HepG2 (cell line): ENCODE results near the gene CLN6. TPM values are rescaled to one million over a fixed set of nuclear protein-coding genes. Genes with fewer than 3 reads are reported as not detected.

Experiments
- ATAC-seq: fragments of 200-7000 bp; cut with Tn5 transposase; 3 replicates; pipeline ENCODE4 v1.9.1; 2020; ENCODE audit warnings: mild to moderate bottlenecking, moderate library complexity
- BruUV-seq: library from RNA; stranded (reverse); fragments of 400-500 nt; replicated peaks from 2 replicates; lab custom pipeline; 2021; lab: Mats Ljungman, UMichigan
- CTCF ChIA-PET: fragments of 300-600 bp; formaldehyde crosslinking; extraction: SDS; loops from one replicate; lab custom pipeline; 2021; ENCODE audit warnings: low total read pairs, inconsistent platforms, low intra/inter-chr PET ratio; lab: Yijun Ruan, JAX
- POLR2A ChIA-PET: fragments of 350-600 bp; sonication (Branson Sonifier 250); formaldehyde crosslinking; loops from one replicate; lab custom pipeline; 2020; ENCODE audit warnings: antibody characterized with exemption, inconsistent platforms; lab: Yijun Ruan, JAX
- DNase-seq: peaks from one replicate; pipeline ENCODE4 v3.0.0-alpha.2; 2015; ENCODE audit warnings: low spot score
- FAIRE-seq: peaks from 3 replicates; lab custom pipeline; 2011; peaks lifted over from hg19 to GRCh38; lab: Jason Lieb, UNC
- H2AFZ ChIP-seq: one replicate; pipeline ENCODE4 v1.6.1; 2011; ENCODE audit warnings: low read length, inconsistent platforms
- H3K27ac ChIP-seq: fragments of 300-600 bp; 3 replicates; pipeline ENCODE4 v1.8.0; 2011; ENCODE audit warnings: mixed run types, mild to moderate bottlenecking, mixed read lengths, low read length, inconsistent platforms; ENCODE audit not compliant: insufficient read depth; ENCODE audit errors: extremely low read length
- H3K27me3 ChIP-seq, 2 experiments: fragments of 200-600 bp in 1 of 2; 2 replicates in 1 of 2; 3 replicates in 1 of 2; pipeline versions ENCODE4 v1.6.0 to v1.8.0; 2011; ENCODE audit warnings: low read length in 2 of 2, mild to moderate bottlenecking in 2 of 2, moderate library complexity in 2 of 2, inconsistent platforms in 1 of 2; ENCODE audit not compliant: insufficient read depth in 2 of 2, control insufficient read depth in 1 of 2
- H3K36me3 ChIP-seq, 2 experiments: fragments of 200-600 bp in 1 of 2; replicated peaks in 1 of 2; 2 replicates in 1 of 2; 3 replicates in 1 of 2; pipeline versions ENCODE4 v1.5.1 to v1.8.0; 2011; ENCODE audit warnings: low read length in 2 of 2, inconsistent platforms in 1 of 2; ENCODE audit not compliant: insufficient read depth in 2 of 2, control insufficient read depth in 1 of 2
- H3K4me1 ChIP-seq: 2 replicates; pipeline ENCODE4 v1.5.1; 2012; ENCODE audit warnings: low read length, inconsistent platforms; ENCODE audit not compliant: insufficient read depth
- H3K4me2 ChIP-seq: 2 replicates; pipeline ENCODE4 v1.6.0; 2011; ENCODE audit warnings: low read depth, low read length, inconsistent platforms
- H3K4me3 ChIP-seq, 3 experiments: fragments of 200-600 bp in 1 of 3; sonication (generic), shearing (Covaris generic) in 1 of 3; replicated peaks in 1 of 3; 2 replicates each; pipeline ENCODE4 v1.5.1; 2011 to 2016; ENCODE audit warnings: low read length in 3 of 3, inconsistent platforms in 2 of 3, low read depth in 2 of 3, mild to moderate bottlenecking in 2 of 3, control low read depth in 1 of 3, mixed read lengths in 1 of 3; ENCODE audit not compliant: insufficient read depth in 1 of 3
- H3K79me2 ChIP-seq: one replicate; pipeline ENCODE4 v1.6.1; 2011; ENCODE audit warnings: low read length, inconsistent platforms; ENCODE audit not compliant: insufficient read depth
- H3K9ac ChIP-seq: 2 replicates; pipeline ENCODE4 v1.6.0; 2011; ENCODE audit warnings: mild to moderate bottlenecking, low read depth, low read length, inconsistent platforms; ENCODE audit not compliant: insufficient read depth
- H3K9me3 ChIP-seq: 2 replicates; pipeline ENCODE4 v1.5.1; 2012; ENCODE audit warnings: mild to moderate bottlenecking, low read length
- H4K20me1 ChIP-seq: 2 replicates; pipeline ENCODE4 v1.6.0; 2011; ENCODE audit warnings: inconsistent platforms, mild to moderate bottlenecking, low read length, moderate library complexity; ENCODE audit not compliant: insufficient read depth
- REXO4 ChIP-seq: sonication (generic); formaldehyde crosslinking; IDR thresholded peaks from 2 replicates; pipeline ENCODE4 v1.8.0; 2022; ENCODE audit warnings: missing genetic modification reagents, mild to moderate bottlenecking, borderline replicate concordance
- ZMYM3 ChIP-seq: sonication (generic); formaldehyde crosslinking; IDR thresholded peaks from 2 replicates; pipeline ENCODE4 v1.5.1; 2020; ENCODE audit warnings: mild to moderate bottlenecking, missing genetic modification reagents
- WGBS: methylation state at CpG from one replicate; pipeline ENCODE4 v1.1.6; 2017; ENCODE audit warnings: low lambda C conversion rate; 5-methylcytosine and 5-hydroxymethylcytosine counted together
- in situ Hi-C: cut with HindIII; loops from 2 replicates; pipeline ENCODE4 v1.10.0; 2017; ENCODE audit warnings: low pct_unique_long_range_greater_than_20kb; ENCODE audit not compliant: extremely low pct_ligation_motif_present
- intact Hi-C: fragments of 100-400 bp; cut with micrococcal nuclease; formaldehyde crosslinking; loops from one replicate; pipeline ENCODE4 v1.10.0; 2022; ENCODE audit not compliant: unreplicated experiment
- polyA plus RNA-seq, 8 experiments: library from polyadenylated mRNA; depleted of rRNA in 3 of 8; stranded (reverse) in 7 of 8; unstranded in 1 of 8; fragments of >200 nt; fragmentation: Illumina TruSeq in 4 of 8; extraction: Trizol in 4 of 8; gene quantifications; 2 replicates each; pipeline versions ENCODE4 v1.2.1 to v1.2.3, GENCODE V29; 2011 to 2016; ENCODE audit warnings: low read depth in 4 of 8, missing spikeins in 1 of 8, mixed read lengths in 1 of 8; ENCODE audit not compliant: insufficient read depth in 1 of 8
- total RNA-seq, 5 experiments: library from RNA; depleted of rRNA; stranded (reverse); fragments of >200 nt; fragmentation: Illumina TruSeq; extraction: Trizol; gene quantifications; 2 replicates each; pipeline ENCODE4 v1.2.3, GENCODE V29; 2016; ENCODE audit warnings: low read depth in 1 of 5
- TF ChIP-seq, protein P1 (sequence below): sonication (generic); formaldehyde crosslinking; IDR thresholded peaks from 2 replicates; pipeline ENCODE4 v1.4.0; 2020; ENCODE audit warnings: missing genetic modification reagents

CLN6 gene
- total and polyA plus RNA-seq, 2 of the 13 experiments (the other 11 are each of a cell fraction or from before 2014, with no cell fraction given), result 24.9 to 27.1 TPM

DNA sequence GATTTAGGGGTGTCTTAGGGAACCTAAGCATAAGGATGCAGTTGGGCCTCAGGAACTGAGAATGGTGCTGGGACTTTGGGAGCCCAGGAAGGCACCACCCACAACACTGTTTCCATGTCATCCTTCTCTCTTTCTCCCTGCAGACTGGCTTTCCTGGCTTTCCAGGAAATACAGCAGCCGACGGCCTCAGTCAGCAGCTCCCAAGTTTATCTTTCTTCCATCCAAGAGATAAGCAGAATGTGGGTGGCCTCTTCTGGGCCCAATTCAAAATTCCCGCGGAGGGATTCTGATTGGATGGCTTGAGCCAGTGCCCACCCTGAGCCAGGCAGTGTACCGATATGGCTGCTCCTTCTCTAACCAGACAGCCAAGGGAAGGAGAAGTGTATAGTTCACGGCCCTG is 4.5 kb upstream of the CLN6 start (continued):
- TF ChIP-seq, protein P1, sequence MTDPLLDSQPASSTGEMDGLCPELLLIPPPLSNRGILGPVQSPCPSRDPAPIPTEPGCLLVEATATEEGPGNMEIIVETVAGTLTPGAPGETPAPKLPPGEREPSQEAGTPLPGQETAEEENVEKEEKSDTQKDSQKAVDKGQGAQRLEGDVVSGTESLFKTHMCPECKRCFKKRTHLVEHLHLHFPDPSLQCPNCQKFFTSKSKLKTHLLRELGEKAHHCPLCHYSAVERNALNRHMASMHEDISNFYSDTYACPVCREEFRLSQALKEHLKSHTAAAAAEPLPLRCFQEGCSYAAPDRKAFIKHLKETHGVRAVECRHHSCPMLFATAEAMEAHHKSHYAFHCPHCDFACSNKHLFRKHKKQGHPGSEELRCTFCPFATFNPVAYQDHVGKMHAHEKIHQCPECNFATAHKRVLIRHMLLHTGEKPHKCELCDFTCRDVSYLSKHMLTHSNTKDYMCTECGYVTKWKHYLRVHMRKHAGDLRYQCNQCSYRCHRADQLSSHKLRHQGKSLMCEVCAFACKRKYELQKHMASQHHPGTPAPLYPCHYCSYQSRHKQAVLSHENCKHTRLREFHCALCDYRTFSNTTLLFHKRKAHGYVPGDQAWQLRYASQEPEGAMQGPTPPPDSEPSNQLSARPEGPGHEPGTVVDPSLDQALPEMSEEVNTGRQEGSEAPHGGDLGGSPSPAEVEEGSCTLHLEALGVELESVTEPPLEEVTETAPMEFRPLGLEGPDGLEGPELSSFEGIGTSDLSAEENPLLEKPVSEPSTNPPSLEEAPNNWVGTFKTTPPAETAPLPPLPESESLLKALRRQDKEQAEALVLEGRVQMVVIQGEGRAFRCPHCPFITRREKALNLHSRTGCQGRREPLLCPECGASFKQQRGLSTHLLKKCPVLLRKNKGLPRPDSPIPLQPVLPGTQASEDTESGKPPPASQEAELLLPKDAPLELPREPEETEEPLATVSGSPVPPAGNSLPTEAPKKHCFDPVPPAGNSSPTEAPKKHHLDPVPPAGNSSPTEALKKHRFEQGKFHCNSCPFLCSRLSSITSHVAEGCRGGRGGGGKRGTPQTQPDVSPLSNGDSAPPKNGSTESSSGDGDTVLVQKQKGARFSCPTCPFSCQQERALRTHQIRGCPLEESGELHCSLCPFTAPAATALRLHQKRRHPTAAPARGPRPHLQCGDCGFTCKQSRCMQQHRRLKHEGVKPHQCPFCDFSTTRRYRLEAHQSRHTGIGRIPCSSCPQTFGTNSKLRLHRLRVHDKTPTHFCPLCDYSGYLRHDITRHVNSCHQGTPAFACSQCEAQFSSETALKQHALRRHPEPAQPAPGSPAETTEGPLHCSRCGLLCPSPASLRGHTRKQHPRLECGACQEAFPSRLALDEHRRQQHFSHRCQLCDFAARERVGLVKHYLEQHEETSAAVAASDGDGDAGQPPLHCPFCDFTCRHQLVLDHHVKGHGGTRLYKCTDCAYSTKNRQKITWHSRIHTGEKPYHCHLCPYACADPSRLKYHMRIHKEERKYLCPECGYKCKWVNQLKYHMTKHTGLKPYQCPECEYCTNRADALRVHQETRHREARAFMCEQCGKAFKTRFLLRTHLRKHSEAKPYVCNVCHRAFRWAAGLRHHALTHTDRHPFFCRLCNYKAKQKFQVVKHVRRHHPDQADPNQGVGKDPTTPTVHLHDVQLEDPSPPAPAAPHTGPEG, result no peak

DNA sequence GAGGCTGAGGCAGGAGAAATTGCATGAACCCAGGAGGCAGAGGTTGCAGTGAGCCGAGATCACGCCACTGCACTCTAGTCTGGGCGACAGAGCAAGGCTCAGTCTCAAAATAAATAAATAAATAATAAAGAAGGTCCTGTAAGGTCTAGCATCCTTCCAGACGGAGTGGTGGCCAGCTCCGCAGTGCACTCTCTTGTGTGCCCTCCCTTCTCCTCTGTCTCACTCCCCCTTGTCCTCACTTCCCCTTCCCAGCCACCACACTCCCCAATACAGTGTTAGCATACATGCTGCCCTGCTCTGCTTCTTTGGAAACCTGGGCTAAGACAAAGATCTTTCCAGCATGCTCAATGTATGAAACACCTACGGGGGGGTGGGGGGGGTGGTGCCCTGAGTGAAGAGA is 3.4 kb upstream of the CLN6 start:
- intact Hi-C loops, result loop anchor here (5.0 kb wide), 1 partner anchor 44 kb away; the partner anchor contains the start of gene FEM1B
- POLR2A ChIA-PET, result interaction anchor here (0.8 to 1.5 kb wide), 2 partner anchors 38 to 45 kb away, joined by 3 read pairs; partner anchors contain the start of gene FEM1B
- TF ChIP-seq REXO4 (CRISPR knock-in tag) (no peak), ZMYM3 (CRISPR knock-in tag) (peak; percentile 2; the same call in 1 of the 2 replicates)
- TF ChIP-seq, all 625 proteins: peak for 1
- Histone ChIP-seq H3K36me3 (no peaks in the 10 kb centered on the region; a peak in 1 of 5 replicates), H3K27ac (no peak overlapping the region), H3K9ac (no peak overlapping the region), H3K79me2 (peaks cover 11% of the 10 kb centered on the region), H3K4me3 (peak overlapping the region in 1 of 3 experiments; percentile 40; a peak in 1 of 6 replicates), H3K9me3 (no peaks in the 10 kb centered on the region), H3K4me1 (peaks cover 66% of the 10 kb centered on the region), H2AFZ (no peak overlapping the region), H3K27me3 (peaks cover 0 to 7% of the 10 kb centered on the region in 2 experiments; a peak in 1 of 5 replicates), H4K20me1 (no peaks in the 10 kb centered on the region; the same call in 1 of the 2 replicates), H3K4me2 (peak overlapping the region; percentile 76)
- BruUV-seq, result no TSS peak
- CTCF ChIA-PET, result no interaction called here
- DNase-seq (no peak), FAIRE-seq (no peak), ATAC-seq (no peak)
- 38% methylated on average over 6 of the region's 6 CpGs for WGBS
- in situ Hi-C loops, result no loop called here
